A673 (cell line): ENCODE results near the gene SLC35A3. TPM values are rescaled to one million over a fixed set of nuclear protein-coding genes. Genes with fewer than 3 reads are reported as not detected.

Experiments
- BruUV-seq: library from RNA; stranded (reverse); fragments of 400-500 nt; replicated peaks from 2 replicates; lab custom pipeline; 2021; lab: Mats Ljungman, UMichigan
- CTCF ChIA-PET: fragments of 300-600 bp; sonication (Branson Sonifier 250); formaldehyde crosslinking; loops from one replicate; lab custom pipeline; 2022; ENCODE audit warnings: antibody characterized with exemption; lab: Charles Lee
- POLR2A ChIA-PET: fragments of 300-600 bp; sonication (Branson Sonifier 250); formaldehyde crosslinking; loops from one replicate; lab custom pipeline; 2022; ENCODE audit warnings: antibody characterized with exemption; ENCODE audit not compliant: low non-redundant PET; lab: Charles Lee
- DNase-seq: peaks from one replicate; pipeline ENCODE4 v3.0.0-alpha.2; 2015; ENCODE audit warnings: low spot score
- H3K27ac ChIP-seq: fragments of 200-600 bp; sonication (generic); 2 replicates; pipeline ENCODE4 v1.5.1; 2016; ENCODE audit warnings: mixed run types, low read depth, mild to moderate bottlenecking, mixed read lengths, antibody characterized with exemption, low read length; ENCODE audit not compliant: poor library complexity, severe bottlenecking
- H3K27me3 ChIP-seq: fragments of 200-600 bp; sonication (generic); replicated peaks from 2 replicates; pipeline ENCODE4 v1.6.1; 2017; ENCODE audit warnings: mixed run types, low read depth, mild to moderate bottlenecking, mixed read lengths, antibody characterized with exemption, low read length; ENCODE audit not compliant: insufficient read depth, poor library complexity
- H3K36me3 ChIP-seq: fragments of 200-600 bp; sonication (generic); 2 replicates; pipeline ENCODE4 v1.6.1; 2016; ENCODE audit warnings: mixed run types, mild to moderate bottlenecking, mixed read lengths, antibody characterized with exemption, low read length; ENCODE audit not compliant: insufficient read depth, poor library complexity, severe bottlenecking
- H3K4me1 ChIP-seq: fragments of 200-600 bp; sonication (generic); 2 replicates; pipeline ENCODE4 v1.6.1; 2017; ENCODE audit warnings: mixed run types, mild to moderate bottlenecking, mixed read lengths, antibody characterized with exemption, low read length; ENCODE audit not compliant: insufficient read depth, poor library complexity, severe bottlenecking
- H3K4me3 ChIP-seq: fragments of 200-600 bp; sonication (generic); 2 replicates; pipeline ENCODE4 v1.5.1; 2016; ENCODE audit warnings: low read depth, mixed run types, mild to moderate bottlenecking, mixed read lengths, low read length; ENCODE audit not compliant: poor library complexity, severe bottlenecking
- H3K9me3 ChIP-seq: fragments of 200-600 bp; sonication (generic); 2 replicates; pipeline ENCODE4 v1.6.1; 2016; ENCODE audit warnings: mixed run types, low read depth, mild to moderate bottlenecking, mixed read lengths, antibody characterized with exemption, low read length; ENCODE audit not compliant: poor library complexity, severe bottlenecking
- EZH2 ChIP-seq: fragments of 200-600 bp; sonication (generic); IDR thresholded peaks from 2 replicates; pipeline ENCODE4 v1.6.1; 2017; ENCODE audit warnings: borderline replicate concordance, low read depth, mild to moderate bottlenecking, mixed read lengths, antibody characterized with exemption, low read length; ENCODE audit not compliant: poor library complexity, severe bottlenecking
- intact Hi-C: fragments of 100-400 bp; cut with micrococcal nuclease; formaldehyde crosslinking; loops from one replicate; pipeline ENCODE4 v1.10.0; 2022; ENCODE audit not compliant: unreplicated experiment
- total RNA-seq: library from RNA; stranded (reverse); gene quantifications from 2 replicates; pipeline ENCODE4 v1.2.3, GENCODE V29; 2021
- TF ChIP-seq, protein P1 (sequence below): fragments of 300-800, 200-600 bp; sonication (generic); conservative IDR thresholded peaks from 2 replicates; pipeline ENCODE4 v1.5.1; 2017; ENCODE audit warnings: low read depth, mild to moderate bottlenecking, antibody characterized with exemption, low read length, moderate library complexity, mixed read lengths

SLC35A3 gene
- total RNA-seq, 1 experiment from 2014 or later = 25.0 TPM

DNA sequence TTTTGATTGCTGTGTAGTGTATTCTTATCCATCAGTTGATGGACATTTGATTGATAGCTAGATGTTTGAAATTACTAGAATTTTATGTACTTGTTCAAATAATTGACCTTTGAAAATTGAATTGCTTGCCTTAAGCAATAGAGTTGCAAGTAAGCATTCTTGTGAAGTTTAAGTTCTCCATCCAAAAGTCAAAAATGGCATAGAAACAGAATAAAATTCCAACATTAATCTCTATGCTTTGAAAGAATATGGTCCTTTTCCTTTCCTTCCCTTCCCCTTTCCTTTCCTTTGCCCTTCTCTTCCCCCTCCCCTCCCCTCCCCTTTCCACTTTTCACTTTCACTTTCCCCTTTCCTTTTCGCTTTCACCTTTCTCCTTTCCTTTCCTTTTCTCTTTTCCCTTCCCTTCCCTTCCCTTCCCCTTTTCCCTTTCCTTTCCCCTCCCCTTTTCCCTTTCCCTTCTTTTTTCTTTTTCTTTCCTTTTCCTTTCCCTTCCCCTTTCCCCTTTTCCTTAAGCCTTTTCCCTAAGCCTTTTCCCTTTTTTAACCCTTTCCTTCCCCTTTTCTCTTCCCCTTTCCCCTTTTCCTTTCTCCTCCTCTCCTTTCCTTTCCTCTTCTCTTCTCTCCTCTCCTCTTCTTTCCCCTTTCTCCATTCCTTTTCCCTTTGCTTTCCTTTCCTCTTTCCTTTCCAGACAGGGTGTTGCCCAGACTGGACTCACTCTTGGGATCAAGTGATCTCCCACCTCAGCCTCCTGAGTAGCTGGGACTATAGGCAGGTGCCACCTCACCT lies 95.6 kb downstream of the SLC35A3 start:
- TF ChIP-seq EZH2 = no peak
- TF ChIP-seq, protein P1, sequence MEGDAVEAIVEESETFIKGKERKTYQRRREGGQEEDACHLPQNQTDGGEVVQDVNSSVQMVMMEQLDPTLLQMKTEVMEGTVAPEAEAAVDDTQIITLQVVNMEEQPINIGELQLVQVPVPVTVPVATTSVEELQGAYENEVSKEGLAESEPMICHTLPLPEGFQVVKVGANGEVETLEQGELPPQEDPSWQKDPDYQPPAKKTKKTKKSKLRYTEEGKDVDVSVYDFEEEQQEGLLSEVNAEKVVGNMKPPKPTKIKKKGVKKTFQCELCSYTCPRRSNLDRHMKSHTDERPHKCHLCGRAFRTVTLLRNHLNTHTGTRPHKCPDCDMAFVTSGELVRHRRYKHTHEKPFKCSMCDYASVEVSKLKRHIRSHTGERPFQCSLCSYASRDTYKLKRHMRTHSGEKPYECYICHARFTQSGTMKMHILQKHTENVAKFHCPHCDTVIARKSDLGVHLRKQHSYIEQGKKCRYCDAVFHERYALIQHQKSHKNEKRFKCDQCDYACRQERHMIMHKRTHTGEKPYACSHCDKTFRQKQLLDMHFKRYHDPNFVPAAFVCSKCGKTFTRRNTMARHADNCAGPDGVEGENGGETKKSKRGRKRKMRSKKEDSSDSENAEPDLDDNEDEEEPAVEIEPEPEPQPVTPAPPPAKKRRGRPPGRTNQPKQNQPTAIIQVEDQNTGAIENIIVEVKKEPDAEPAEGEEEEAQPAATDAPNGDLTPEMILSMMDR = no peak
- no peak for DNase-seq
- Histone ChIP-seq H3K27ac (peak overlapping the region; percentile 40), H3K9me3 (no peaks in the 10 kb centered on the region), H3K4me1 (peaks cover 6% of the 10 kb centered on the region), H3K36me3 (peaks cover 68% of the 10 kb centered on the region), H3K27me3 (no peaks in the 10 kb centered on the region), H3K4me3 (no peak overlapping the region)
- CTCF ChIA-PET = no interaction called here
- intact Hi-C loops = no loop called here
- POLR2A ChIA-PET = no interaction called here
- BruUV-seq = no TSS peak

DNA sequence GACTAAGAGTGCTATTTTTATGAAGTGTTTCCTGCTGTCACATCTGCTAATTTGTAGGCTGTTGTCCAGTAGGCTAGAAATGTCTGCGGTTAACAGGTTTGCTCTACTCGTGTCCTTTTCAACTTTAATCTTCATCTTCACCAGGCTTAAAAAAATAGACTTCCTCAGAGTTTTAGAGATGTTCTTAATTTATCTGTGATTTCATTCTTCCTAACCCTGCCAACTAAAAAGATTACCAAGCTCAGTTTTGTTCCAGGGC lies 96.1 kb downstream of the SLC35A3 start:
- TF ChIP-seq, protein P1 = no peak
- CTCF ChIA-PET = no interaction called here
- no peak for DNase-seq
- H3K9me3 ChIP-seq = no peaks in the 10 kb centered on the region
- BruUV-seq = no TSS peak
- H3K4me1 ChIP-seq = peaks cover 6% of the 10 kb centered on the region
- H3K27ac ChIP-seq = peak overlapping the region; percentile 40
- no peaks in the 10 kb centered on the region for H3K27me3 ChIP-seq
- H3K4me3 ChIP-seq = no peak overlapping the region
- POLR2A ChIA-PET = no interaction called here
- intact Hi-C loops = no loop called here
- H3K36me3 ChIP-seq = peaks cover 68% of the 10 kb centered on the region

DNA sequence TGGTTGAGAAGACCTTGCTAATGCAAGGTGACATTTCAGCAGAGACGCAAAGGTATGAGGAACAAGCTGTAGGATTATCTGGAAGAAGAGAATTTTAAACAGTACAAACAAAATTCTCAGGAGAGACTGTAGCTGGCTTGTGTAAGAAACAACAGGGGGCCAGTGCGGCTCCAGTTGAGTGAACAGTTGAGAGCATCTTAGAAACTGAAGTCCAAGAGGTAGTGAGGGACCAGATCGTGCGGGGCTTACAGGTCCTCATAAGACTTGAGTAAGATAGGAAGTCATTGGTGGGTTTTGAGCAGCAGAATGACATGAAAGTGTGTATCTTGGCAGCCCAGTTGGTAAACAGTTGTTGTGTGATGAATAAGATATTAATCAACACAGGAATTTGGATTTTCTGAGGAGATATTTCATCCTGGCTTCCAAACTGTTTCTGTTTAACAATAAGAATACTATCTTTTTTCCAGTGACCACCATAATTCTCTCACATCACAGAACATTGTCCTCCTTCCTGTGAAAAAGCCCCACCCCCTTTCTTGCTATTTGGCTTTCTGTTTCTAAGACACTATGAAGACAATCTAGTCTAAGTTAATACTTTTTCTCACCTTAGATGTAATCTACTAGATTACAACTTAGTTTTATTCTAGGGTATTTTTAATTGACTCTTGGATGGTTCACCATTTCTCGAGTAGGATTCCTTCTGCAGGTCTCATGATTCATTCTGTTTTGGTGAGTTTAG lies 100.6 kb downstream of the SLC35A3 start:
- Histone ChIP-seq H3K27me3 (no peaks in the 10 kb centered on the region), H3K4me3 (no peak overlapping the region), H3K9me3 (no peaks in the 10 kb centered on the region), H3K27ac (no peak overlapping the region), H3K36me3 (peaks cover 56% of the 10 kb centered on the region), H3K4me1 (peaks cover 15% of the 10 kb centered on the region)
- no TSS peak for BruUV-seq
- CTCF ChIA-PET = no interaction called here
- intact Hi-C loops = no loop called here
- no peak for TF ChIP-seq EZH2
- TF ChIP-seq, protein P1 = no peak
- POLR2A ChIA-PET = no interaction called here
- no peak for DNase-seq
